HG03108 (cell line): ENCODE results near the gene GNMT.
"Not testable (repeated sequence)": the region's sequence is repeated elsewhere in the genome, so short reads cannot be mapped to it uniquely, and the experiment has no call there.

Source experiments
- ATAC-seq: cut with Tn5 transposase; IDR thresholded peaks from one replicate; pipeline ENCODE4 v1.9.1; 2021; ENCODE audit warnings: moderate library complexity; ENCODE audit not compliant: unreplicated experiment

The GNMT gene

GRCh38 chr6:42971746-42972327, 11.3 kb downstream of the GNMT start:
- ATAC-seq = no peak

- ATAC-seq = no peak
Observed at GRCh38 chr6:42973926-42974325, 13.4 kb downstream of the GNMT start.

DNA sequence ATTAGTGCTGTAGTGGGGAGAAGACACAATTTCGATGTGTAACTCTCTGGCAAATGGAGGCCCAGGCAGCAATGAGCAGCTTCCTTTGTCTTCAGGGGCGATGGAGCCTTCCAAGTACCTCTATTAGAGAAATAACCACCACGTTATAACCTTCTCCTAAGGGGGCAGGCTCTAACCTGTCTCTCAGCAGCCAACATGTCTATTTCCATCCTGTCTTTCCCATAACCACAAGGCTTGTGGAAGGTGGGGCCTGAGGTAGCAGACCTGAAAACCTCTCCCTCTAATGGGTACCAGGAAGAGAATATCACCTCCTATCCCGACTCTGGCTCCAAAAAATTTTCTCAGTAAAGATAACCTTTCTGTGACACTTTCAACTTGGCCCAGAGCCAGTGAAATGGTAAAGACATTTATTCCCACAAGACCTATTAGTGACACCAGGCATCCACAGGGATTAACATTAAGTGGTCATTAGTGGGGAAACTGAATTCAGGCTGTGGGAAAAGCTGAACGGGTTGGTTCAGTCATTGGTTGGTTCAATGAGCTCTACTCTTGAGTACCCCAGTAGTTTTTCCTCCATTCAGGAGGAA, 14.5 kb downstream of the GNMT start:
- ATAC-seq = no peak

DNA sequence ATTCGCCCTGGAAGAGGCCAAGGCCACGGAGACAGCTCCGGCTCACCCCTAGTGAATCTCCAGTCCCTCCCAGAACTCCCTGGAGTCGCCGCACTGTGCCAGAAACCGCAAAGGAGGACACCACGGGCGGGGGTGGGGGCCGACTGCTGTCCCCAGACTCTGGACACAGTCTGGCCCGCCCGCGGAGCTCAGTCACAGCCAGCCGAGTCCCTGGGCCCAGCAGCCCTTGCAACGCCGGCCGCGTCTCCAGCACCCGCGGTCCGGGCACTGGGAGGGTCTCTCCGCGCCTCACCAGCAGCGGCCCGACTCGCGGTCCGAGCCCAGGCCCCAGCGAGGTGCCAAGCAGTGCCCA, 17.9 kb downstream of the GNMT start:
- ATAC-seq = peak; percentile 27

- ATAC-seq = peak; percentile 92
Observed at GRCh38 chr6:42978839-42979522, 18.4 kb downstream of the GNMT start, which contains the start of gene PEX6. Gene PEX6, minus strand, starts transcription at chr6:42979181. Its CDS starts 31 bp downstream, at chr6:42979150.

- no peak for ATAC-seq
Observed at GRCh38 chr6:42979523-42980177, 19.1 kb downstream of the GNMT start.

- ATAC-seq = no peak
Observed at GRCh38 chr6:42981836-42982235, 21.3 kb downstream of the GNMT start.

- peak; percentile 94 for ATAC-seq
Observed at GRCh38 chr6:42984001-42984923, 23.7 kb downstream of the GNMT start, which contains the start of gene PPP2R5D. Gene PPP2R5D, plus strand, starts transcription at chr6:42984570. Its CDS starts 108 bp downstream, at chr6:42984678.

DNA sequence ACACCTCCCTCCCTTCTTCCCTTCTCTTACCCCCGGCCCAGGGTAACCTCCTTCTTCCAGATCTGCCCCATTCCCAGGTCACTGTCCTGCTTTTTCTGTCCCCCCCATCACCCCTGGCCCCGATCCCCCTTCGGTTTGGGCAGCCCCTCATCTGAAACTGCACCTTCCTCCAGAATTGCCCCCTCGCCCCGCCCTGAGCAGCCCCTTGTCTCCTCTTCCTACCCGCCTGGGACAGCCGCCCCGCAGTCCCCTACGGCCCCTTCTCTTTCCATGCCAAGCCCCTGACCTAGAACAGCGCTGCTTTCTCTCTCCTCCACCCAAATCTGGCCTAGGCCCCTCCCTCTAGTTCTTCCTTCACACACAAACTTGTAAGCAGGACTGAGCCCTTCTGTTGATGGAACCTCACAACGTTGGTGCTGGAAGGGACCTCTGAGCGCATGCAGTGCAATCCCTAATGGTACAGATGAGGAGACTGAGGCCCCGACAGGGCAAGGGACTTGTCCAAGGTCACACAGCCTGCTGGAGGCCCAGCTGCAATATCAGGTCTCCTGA, 24.4 kb downstream of the GNMT start:
- no peak for ATAC-seq

DNA sequence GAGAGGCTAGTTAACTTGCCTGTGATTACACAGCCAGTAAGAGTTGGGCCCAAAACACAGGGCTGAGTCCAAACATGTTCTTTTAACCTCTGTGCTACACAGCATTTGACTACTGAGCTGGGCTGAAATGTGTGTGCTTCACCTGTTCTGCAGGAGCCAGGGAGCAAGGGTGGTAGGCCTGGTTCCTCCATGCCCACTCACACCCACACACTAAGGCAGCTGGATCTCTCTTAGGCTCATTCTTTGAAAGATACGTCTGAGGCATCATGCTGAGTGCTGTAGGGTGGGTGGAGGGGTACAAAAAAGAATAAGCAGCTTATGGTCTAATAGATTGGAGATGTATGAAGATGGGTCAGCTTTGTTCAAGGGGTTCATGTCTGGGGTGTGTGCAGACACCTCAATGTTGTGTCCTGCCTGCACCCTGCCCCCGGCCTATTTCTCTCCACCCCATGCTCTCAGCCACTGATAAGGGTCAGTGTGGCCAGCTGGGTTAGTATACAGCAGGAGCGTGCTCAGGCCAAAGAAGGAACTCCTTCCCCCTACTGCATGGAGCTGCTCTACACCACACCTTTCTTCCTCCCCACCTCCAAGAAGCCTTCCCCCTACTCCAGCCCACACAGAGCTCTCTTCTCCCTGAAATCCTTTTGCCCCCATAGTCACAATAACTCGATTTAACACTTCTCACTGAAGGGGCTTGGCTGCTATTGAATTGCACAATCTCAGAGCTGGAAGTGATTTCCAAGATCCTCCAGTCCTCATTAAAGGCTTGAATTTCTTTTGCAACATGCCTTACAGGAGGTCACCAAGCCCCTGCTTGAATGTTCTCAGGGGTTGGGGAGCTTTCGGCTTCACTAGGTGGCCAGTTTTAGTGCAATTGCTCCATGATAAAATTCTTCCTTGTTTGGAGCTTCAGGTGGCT, 27.2 kb downstream of the GNMT start:
- no peak for ATAC-seq

GRCh38 chr6:42988486-42989020, 28.0 kb downstream of the GNMT start:
- no peak for ATAC-seq

DNA sequence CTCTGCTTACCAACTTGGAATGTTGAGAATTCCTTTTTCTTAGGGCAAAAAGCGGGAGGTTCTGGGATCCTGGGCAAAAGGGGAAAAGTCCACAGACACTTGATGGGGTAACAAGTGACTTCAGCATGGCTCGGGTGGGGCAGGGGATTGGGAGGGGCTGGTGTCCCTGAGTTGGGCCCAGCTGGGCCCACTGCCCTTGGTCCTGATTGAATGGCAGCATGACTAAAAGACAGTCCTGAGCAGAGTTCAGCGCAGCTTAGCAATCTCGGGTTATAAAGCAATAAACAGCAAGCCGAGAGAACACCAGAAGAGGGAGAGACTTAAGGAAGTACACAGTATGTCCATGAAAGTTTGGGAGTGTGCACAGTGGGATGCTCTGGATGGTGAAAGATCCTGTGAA, 29.4 kb downstream of the GNMT start:
- no peak for ATAC-seq

DNA sequence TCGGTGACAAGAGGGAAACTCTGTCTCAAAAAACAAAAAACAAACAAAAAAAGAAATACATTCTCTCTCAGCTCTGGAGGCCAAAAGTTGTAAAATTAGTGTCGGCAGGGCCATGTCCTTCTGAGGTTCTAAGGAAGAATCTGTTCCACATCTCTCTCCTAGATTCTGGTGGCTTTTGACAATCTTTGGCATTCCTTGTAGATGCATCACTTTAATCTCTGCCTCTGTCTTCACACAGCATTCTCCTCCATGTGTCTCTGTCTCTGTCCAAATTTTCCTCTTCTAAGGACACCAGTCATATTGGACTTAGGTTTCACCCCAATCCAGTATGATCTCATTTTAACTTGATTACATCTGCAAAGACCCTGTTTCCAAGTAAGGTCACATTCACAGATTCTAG, 32.9 kb downstream of the GNMT start:
- no peak for ATAC-seq

- ATAC-seq = no peak
Observed at GRCh38 chr6:42996513-42996912, 36.0 kb downstream of the GNMT start.

GRCh38 chr6:42998205-42998604, 37.7 kb downstream of the GNMT start:
- ATAC-seq = not testable (repeated sequence)

DNA sequence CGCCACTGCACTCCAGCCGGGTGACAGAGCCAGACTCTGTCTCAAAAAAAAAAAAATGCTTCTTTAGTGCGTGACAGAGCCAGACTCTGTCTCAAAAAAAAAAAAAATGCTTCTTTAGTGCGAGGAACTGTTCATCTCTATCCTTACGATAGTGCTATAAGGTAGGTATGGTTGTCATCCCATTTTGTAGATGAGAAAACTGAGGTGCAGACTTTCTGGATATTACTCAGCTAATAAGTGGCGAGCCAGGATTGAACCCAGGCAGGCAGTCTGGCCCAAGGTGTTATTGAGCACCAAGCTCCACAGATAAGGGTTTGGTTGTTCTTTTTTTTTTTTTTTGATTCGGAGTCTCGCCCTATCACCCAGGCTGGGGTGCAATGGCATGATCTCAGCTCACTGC, 41.3 kb downstream of the GNMT start:
- no peak for ATAC-seq

- ATAC-seq = no peak
Observed at GRCh38 chr6:43005844-43006243, 45.3 kb downstream of the GNMT start.

DNA sequence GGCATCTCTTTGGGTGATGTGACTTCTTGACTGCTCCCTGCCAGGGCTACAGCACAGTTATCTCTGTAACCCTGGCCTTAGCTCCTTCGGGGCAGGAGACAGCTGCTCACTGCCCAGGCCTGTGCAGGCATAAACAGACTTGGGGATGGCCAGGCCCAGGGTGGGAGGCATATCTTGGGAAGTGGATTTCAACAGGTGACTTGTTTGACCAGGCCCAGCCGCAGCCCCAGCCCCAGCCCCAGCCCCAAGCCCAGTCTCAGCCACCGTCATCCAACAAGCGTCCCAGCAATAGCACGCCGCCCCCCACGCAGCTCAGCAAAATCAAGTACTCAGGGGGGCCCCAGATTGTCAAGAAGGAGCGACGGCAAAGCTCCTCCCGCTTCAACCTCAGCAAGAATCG, 45.7 kb downstream of the GNMT start:
- no peak for ATAC-seq

DNA sequence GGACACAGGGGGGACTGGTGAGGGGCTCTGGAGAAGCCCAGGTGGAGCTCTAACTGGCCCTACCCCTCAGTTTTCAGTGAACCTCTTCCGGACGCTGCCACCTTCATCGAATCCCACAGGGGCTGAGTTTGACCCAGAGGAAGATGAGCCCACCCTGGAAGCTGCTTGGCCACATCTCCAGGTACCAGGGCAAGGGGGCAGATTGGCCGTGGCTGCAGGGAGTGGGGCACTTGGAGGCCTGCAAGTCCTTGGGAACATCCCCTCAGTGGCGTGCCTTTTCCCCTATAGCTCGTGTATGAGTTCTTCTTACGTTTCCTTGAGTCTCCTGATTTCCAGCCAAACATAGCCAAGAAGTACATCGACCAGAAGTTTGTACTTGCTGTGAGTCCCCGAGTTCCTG, 46.6 kb downstream of the GNMT start:
- no peak for ATAC-seq
